H9 (cell line): ENCODE results near the gene HSF2. TPM values are rescaled to one million over a fixed set of nuclear protein-coding genes. Genes with fewer than 3 reads are reported as not detected.

Source experiments
- DNase-seq: peaks from one replicate; pipeline ENCODE4 v3.0.0-alpha.2; 2017
- H2AFZ ChIP-seq: one replicate; pipeline ENCODE4 v1.6.1; 2013; ENCODE audit warnings: mild to moderate bottlenecking, low read length, control low read depth, moderate library complexity
- H2AK5ac ChIP-seq: 2 replicates; pipeline ENCODE4 v1.6.1; 2013; ENCODE audit warnings: low read length, control low read depth, mixed read lengths; ENCODE audit not compliant: insufficient read length
- H2BK120ac ChIP-seq: one replicate; pipeline ENCODE4 v1.6.1; 2013; ENCODE audit warnings: low read depth, mild to moderate bottlenecking, low read length, control low read depth, inconsistent platforms; ENCODE audit not compliant: poor library complexity, severe bottlenecking
- H2BK12ac ChIP-seq: 2 replicates; pipeline ENCODE4 v1.6.1; 2013; ENCODE audit warnings: low read length, control low read depth, mixed read lengths, low read depth; ENCODE audit not compliant: insufficient read length
- H2BK15ac ChIP-seq: 2 replicates; pipeline ENCODE4 v1.6.1; 2013; ENCODE audit warnings: low read depth, low read length, control low read depth
- H2BK20ac ChIP-seq: one replicate; pipeline ENCODE4 v1.6.1; 2013; ENCODE audit warnings: low read depth, mild to moderate bottlenecking, low read length, control low read depth, inconsistent platforms; ENCODE audit not compliant: poor library complexity, severe bottlenecking
- H2BK5ac ChIP-seq: 2 replicates; pipeline ENCODE4 v1.6.1; 2013; ENCODE audit warnings: low read length, control low read depth, mixed read lengths; ENCODE audit not compliant: insufficient read length
- H3K14ac ChIP-seq: 2 replicates; pipeline ENCODE4 v1.6.1; 2013; ENCODE audit warnings: low read length, control low read depth; ENCODE audit not compliant: insufficient read depth
- H3K18ac ChIP-seq: 2 replicates; pipeline ENCODE4 v1.6.1; 2013; ENCODE audit warnings: low read depth, mild to moderate bottlenecking, mixed read lengths, low read length, control low read depth; ENCODE audit not compliant: insufficient read length
- H3K23ac ChIP-seq: 2 replicates; pipeline ENCODE4 v1.6.1; 2013; ENCODE audit warnings: low read length, control low read depth, mixed read lengths, low read depth; ENCODE audit not compliant: insufficient read length
- H3K23me2 ChIP-seq: 2 replicates; pipeline ENCODE4 v1.6.1; 2013; ENCODE audit warnings: low read depth, mild to moderate bottlenecking, mixed read lengths, low read length, control low read depth; ENCODE audit not compliant: insufficient read length, poor library complexity, severe bottlenecking
- H3K27ac ChIP-seq: 2 replicates; pipeline ENCODE4 v1.5.1; 2013; ENCODE audit warnings: low read length, control low read depth, mixed read lengths, low read depth; ENCODE audit not compliant: insufficient read length
- H3K27me3 ChIP-seq: 2 replicates; pipeline ENCODE4 v1.6.1; 2013; ENCODE audit warnings: low read length, control low read depth, inconsistent platforms; ENCODE audit not compliant: insufficient read depth
- H3K4ac ChIP-seq: 2 replicates; pipeline ENCODE4 v1.6.1; 2013; ENCODE audit warnings: low read depth, mild to moderate bottlenecking, control low read depth, inconsistent platforms, low read length, moderate library complexity
- H3K4me1 ChIP-seq: 2 replicates; pipeline ENCODE4 v1.6.1; 2013; ENCODE audit warnings: low read length, control low read depth, inconsistent platforms; ENCODE audit not compliant: insufficient read depth
- H3K4me2 ChIP-seq: 2 replicates; pipeline ENCODE4 v1.6.1; 2013; ENCODE audit warnings: low read length, control low read depth, mixed read lengths; ENCODE audit not compliant: insufficient read length, insufficient read depth
- H3K56ac ChIP-seq: 2 replicates; pipeline ENCODE4 v1.6.1; 2013; ENCODE audit warnings: low read depth, mild to moderate bottlenecking, mixed read lengths, low read length, control low read depth; ENCODE audit not compliant: insufficient read length
- H3K79me1 ChIP-seq: 2 replicates; pipeline ENCODE4 v1.6.1; 2013; ENCODE audit warnings: low read depth, mild to moderate bottlenecking, moderate library complexity, low read length, control low read depth, inconsistent platforms; ENCODE audit not compliant: insufficient read depth, poor library complexity, severe bottlenecking
- H3K79me2 ChIP-seq: 2 replicates; pipeline ENCODE4 v1.6.1; 2013; ENCODE audit warnings: low read length, control low read depth, inconsistent platforms; ENCODE audit not compliant: insufficient read depth
- H3K9ac ChIP-seq: 2 replicates; pipeline ENCODE4 v1.6.1; 2013; ENCODE audit warnings: low read length, control low read depth, mixed read lengths; ENCODE audit not compliant: insufficient read length; ENCODE audit errors: extremely low read depth
- H3K9me3 ChIP-seq: one replicate; pipeline ENCODE4 v1.6.1; 2013; ENCODE audit warnings: low read depth, low read length, inconsistent platforms; ENCODE audit not compliant: control insufficient read depth
- H3T11ph ChIP-seq: one replicate; pipeline ENCODE4 v1.6.1; 2013; ENCODE audit warnings: mild to moderate bottlenecking, low read length, control low read depth, inconsistent platforms
- H4K20me1 ChIP-seq: one replicate; pipeline ENCODE4 v1.6.1; 2013; ENCODE audit not compliant: control insufficient read depth, insufficient read length, insufficient read depth
- H4K5ac ChIP-seq: 2 replicates; pipeline ENCODE4 v1.6.1; 2013; ENCODE audit warnings: low read depth, mild to moderate bottlenecking, mixed read lengths, low read length, control low read depth; ENCODE audit not compliant: insufficient read length
- H4K8ac ChIP-seq: replicated peaks from 2 replicates; pipeline ENCODE4 v1.6.1; 2013; ENCODE audit warnings: low read length, control low read depth, mixed read lengths, low read depth; ENCODE audit not compliant: insufficient read length
- H4K91ac ChIP-seq: 2 replicates; pipeline ENCODE4 v1.6.1; 2013; ENCODE audit warnings: low read depth, mild to moderate bottlenecking, moderate library complexity, mixed read lengths, low read length, control low read depth; ENCODE audit not compliant: insufficient read length
- H3K27ac Mint-ChIP-seq, 3 experiments: 2 replicates in 2 of 3; 3 replicates in 1 of 3; pipeline ENCODE4 v1.8.0; 2020 to 2021; ENCODE audit warnings: mixed read lengths in 3 of 3, mild to moderate bottlenecking in 1 of 3, moderate library complexity in 1 of 3
- H3K27me3 Mint-ChIP-seq: 2 replicates; pipeline ENCODE4 v1.8.0; 2021; ENCODE audit warnings: low read depth, mild to moderate bottlenecking, moderate library complexity, mixed read lengths
- H3K36me3 Mint-ChIP-seq, 3 experiments: 2 replicates in 2 of 3; 3 replicates in 1 of 3; pipeline ENCODE4 v1.8.0; 2020 to 2021; ENCODE audit warnings: low read depth in 3 of 3, mixed read lengths in 3 of 3; ENCODE audit not compliant: insufficient read depth in 1 of 3
- H3K4me1 Mint-ChIP-seq, 2 experiments: 2 replicates each; pipeline ENCODE4 v1.8.0; 2020; ENCODE audit warnings: mixed read lengths in 2 of 2
- H3K4me3 Mint-ChIP-seq, 2 experiments: 2 replicates in 1 of 2; 3 replicates in 1 of 2; pipeline ENCODE4 v1.8.0; 2020 to 2021; ENCODE audit warnings: mild to moderate bottlenecking in 2 of 2, mixed read lengths in 2 of 2, moderate library complexity in 1 of 2
- H3K9me3 Mint-ChIP-seq, 2 experiments: 2 replicates in 1 of 2; 3 replicates in 1 of 2; pipeline ENCODE4 v1.8.0; 2020; ENCODE audit warnings: mild to moderate bottlenecking in 2 of 2, mixed read lengths in 2 of 2, moderate library complexity in 1 of 2
- CTCF ChIP-seq: fragments of 200-600 bp; sonication (generic); conservative IDR thresholded peaks from 3 replicates; pipeline ENCODE4 v1.8.0; 2021; ENCODE audit warnings: antibody characterized with exemption, mild to moderate bottlenecking
- WGBS: extraction: QIAGEN DNeasy Blood & Tissue Kit; methylation state at CpG from one replicate; pipeline ENCODE4 v1.1.7; 2013; ENCODE audit warnings: missing lambda C conversion rate, low lambda C conversion rate, mixed read lengths; ENCODE audit not compliant: insufficient read length; ENCODE audit errors: extremely low coverage; 5-methylcytosine and 5-hydroxymethylcytosine counted together
- total RNA-seq: library from RNA; stranded (reverse); gene quantifications from 2 replicates; pipeline ENCODE4 v1.2.1, GENCODE V29; 2021

Gene HSF2
- total RNA-seq, 1 experiment from 2014 or later: 14.6 TPM

GRCh38 chr6:122376246-122376645 lies 23.2 kb upstream of the HSF2 start:
- no peak overlapping the region for H4K91ac ChIP-seq
- no peak overlapping the region for H3K14ac ChIP-seq
- peaks cover 55% of the 10 kb centered on the region for H3K27me3 Mint-ChIP-seq
- no peak overlapping the region for H4K8ac ChIP-seq
- H3K4me2 ChIP-seq: no peak overlapping the region
- no peaks in the 10 kb centered on the region for H3K9me3 ChIP-seq
- H3K9me3 Mint-ChIP-seq: no peaks in the 10 kb centered on the region
- no peak overlapping the region for H3K9ac ChIP-seq
- H3K27me3 ChIP-seq: no peaks in the 10 kb centered on the region
- H3K36me3 Mint-ChIP-seq: no peaks in the 10 kb centered on the region
- H3K79me2 ChIP-seq: no peaks in the 10 kb centered on the region
- no peak overlapping the region for H4K5ac ChIP-seq
- H2AK5ac ChIP-seq: no peak overlapping the region
- H3K23me2 ChIP-seq: no peaks in the 10 kb centered on the region
- H3K4ac ChIP-seq: no peak overlapping the region
- TF ChIP-seq CTCF: no peak
- no peak overlapping the region for H3K56ac ChIP-seq
- no peak overlapping the region for H2BK20ac ChIP-seq
- H3K27ac Mint-ChIP-seq: no peak overlapping the region
- H3K4me1 ChIP-seq: no peaks in the 10 kb centered on the region
- H3K18ac ChIP-seq: no peak overlapping the region
- no peak overlapping the region for H2BK120ac ChIP-seq
- H3K23ac ChIP-seq: no peak overlapping the region
- no CpG with 5 or more reads among the region's 3 CpGs for WGBS
- no peak overlapping the region for H3T11ph ChIP-seq
- H3K79me1 ChIP-seq: no peaks in the 10 kb centered on the region
- H2AFZ ChIP-seq: no peak overlapping the region
- no peak overlapping the region for H2BK5ac ChIP-seq
- H2BK12ac ChIP-seq: no peak overlapping the region
- no peaks in the 10 kb centered on the region for H3K4me1 Mint-ChIP-seq
- DNase-seq: no peak
- no peak overlapping the region for H3K27ac ChIP-seq
- no peak overlapping the region for H2BK15ac ChIP-seq
- H3K4me3 Mint-ChIP-seq: no peak overlapping the region
- H4K20me1 ChIP-seq: no peaks in the 10 kb centered on the region
